Breast epithelium (tissue), 4 donors: Measurements from ENCODE around the gene NFAM1. TPM values are rescaled to one million over a fixed set of nuclear protein-coding genes. Genes with fewer than 3 reads are reported as not detected.

Experiments used
- DNase-seq, 2 donors: peaks; one replicate each; pipeline ENCODE4 v3.0.0-alpha.2; 2019; ENCODE audit warnings: low spot score in 2 of 2
- H3K27ac ChIP-seq, 2 donors: fragments of 200-600 bp; sonication (generic) in 1 of 2; one replicate each; pipeline ENCODE4 v1.5.1; 2016 to 2019; ENCODE audit warnings: mild to moderate bottlenecking in 1 of 2
- H3K27me3 ChIP-seq, 2 donors: fragments of 200-600 bp; sonication (generic) in 1 of 2; one replicate each; pipeline versions ENCODE4 v1.5.1 to v1.6.0; 2017 to 2019; ENCODE audit warnings: control low read depth in 1 of 2, mild to moderate bottlenecking in 1 of 2
- H3K36me3 ChIP-seq: fragments of 200-600 bp; one replicate; pipeline ENCODE4 v1.5.1; 2019
- H3K4me1 ChIP-seq, 2 donors: fragments of 200-600 bp; sonication (generic); one replicate each; pipeline ENCODE4 v1.5.1; 2016 to 2019; ENCODE audit warnings: control low read depth in 1 of 2
- H3K4me3 ChIP-seq, 3 donors: fragments of 200-600 bp; sonication (generic); 1 replicate in 2 of 3; 2 replicates in 1 of 3; pipeline ENCODE4 v1.5.1; 2016 to 2019; ENCODE audit warnings: mild to moderate bottlenecking in 3 of 3, moderate library complexity in 2 of 3
- H3K9me3 ChIP-seq, 2 donors: fragments of 200-600 bp; sonication (generic) in 1 of 2; one replicate each; pipeline ENCODE4 v1.5.1; 2016 to 2019; ENCODE audit warnings: control low read depth in 1 of 2
- POLR2A ChIP-seq: fragments of 450-650 bp; IDR thresholded peaks from one replicate; pipeline ENCODE4 v1.6.1; 2016; ENCODE audit warnings: antibody characterized with exemption, mild to moderate bottlenecking, moderate library complexity
- POLR2AphosphoS5 ChIP-seq, 3 donors: sonication (generic); formaldehyde crosslinking; IDR thresholded peaks; one replicate each; pipeline ENCODE4 v1.6.1; 2017; ENCODE audit warnings: antibody characterized with exemption in 3 of 3
- intact Hi-C: fragments of 100-400 bp; cut with DNase I; formaldehyde crosslinking; loops from one replicate; pipeline ENCODE4 v1.15.1; 2023; ENCODE audit warnings: low total_unique reads
- total RNA-seq, 3 donors: library from RNA; depleted of rRNA; stranded (reverse); fragments of >200 nt; gene quantifications; one replicate each; pipeline ENCODE4 v1.1.0, GENCODE V29; 2016
- TF ChIP-seq, protein P1 (sequence below), 3 donors: fragments of 450-650 bp; IDR thresholded peaks; one replicate each; pipeline ENCODE4 v1.5.1; 2016 to 2017; ENCODE audit warnings: antibody characterized with exemption in 3 of 3, mild to moderate bottlenecking in 3 of 3, moderate library complexity in 3 of 3

Gene NFAM1
- total RNA-seq, 3 donors from 2014 or later: 0.66 to 4.3 (median 1.5) TPM

DNA sequence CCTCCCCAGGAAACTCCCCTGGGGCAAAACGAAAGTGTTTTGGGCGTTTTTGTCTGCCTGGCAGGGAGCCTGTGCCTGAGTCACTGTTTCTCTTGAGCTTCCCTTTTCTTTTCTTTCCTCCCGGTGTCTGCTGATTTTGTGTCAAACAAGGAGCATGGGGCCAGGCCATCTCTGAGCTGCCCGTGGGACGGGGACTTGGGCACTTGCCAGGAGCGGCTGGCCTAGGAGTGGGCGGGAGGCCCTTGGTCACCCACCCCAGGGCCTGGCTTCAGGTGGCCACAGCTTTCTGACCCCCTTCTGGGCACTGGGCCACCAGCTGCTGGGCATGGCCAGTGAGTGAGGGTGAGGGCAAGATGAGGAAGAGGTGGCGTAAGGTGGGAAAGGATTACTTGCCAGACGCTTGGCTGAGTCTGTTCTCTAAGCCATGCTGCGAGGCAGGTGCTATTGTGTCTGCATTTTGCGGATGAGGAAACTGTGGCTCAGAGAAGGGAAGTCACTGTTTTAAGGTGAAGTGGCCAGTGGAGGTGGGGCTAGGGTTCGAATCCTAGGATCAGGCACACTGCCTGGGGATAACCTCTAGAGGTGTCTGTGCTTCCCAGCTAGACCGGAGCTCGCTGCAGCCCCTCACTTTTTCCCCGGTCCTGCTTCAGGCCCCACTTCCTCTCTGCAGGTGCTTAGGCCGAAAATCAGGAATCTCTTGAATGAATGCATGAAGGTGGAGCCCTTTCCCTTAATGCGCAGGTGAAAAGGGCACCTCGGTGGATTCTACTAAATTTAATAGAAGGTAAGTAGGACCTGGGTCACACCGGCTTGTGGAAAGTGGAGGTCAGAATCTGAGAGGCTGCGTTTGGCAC, 7.8 kb upstream of the NFAM1 start:
- DNase-seq: no peak
- Histone ChIP-seq H3K9me3 (no peaks in the 10 kb centered on the region), H3K27me3 (no peaks in the 10 kb centered on the region), H3K4me1 (peaks cover 11 to 17% of the 10 kb centered on the region in 2 donors), H3K4me3 (peak overlapping the region in 1 of 3 donors; percentile 11), H3K27ac (peak overlapping the region; percentile 70 to 76), H3K36me3 (no peaks in the 10 kb centered on the region)
- no peak for TF ChIP-seq POLR2A
- TF ChIP-seq, protein P1, sequence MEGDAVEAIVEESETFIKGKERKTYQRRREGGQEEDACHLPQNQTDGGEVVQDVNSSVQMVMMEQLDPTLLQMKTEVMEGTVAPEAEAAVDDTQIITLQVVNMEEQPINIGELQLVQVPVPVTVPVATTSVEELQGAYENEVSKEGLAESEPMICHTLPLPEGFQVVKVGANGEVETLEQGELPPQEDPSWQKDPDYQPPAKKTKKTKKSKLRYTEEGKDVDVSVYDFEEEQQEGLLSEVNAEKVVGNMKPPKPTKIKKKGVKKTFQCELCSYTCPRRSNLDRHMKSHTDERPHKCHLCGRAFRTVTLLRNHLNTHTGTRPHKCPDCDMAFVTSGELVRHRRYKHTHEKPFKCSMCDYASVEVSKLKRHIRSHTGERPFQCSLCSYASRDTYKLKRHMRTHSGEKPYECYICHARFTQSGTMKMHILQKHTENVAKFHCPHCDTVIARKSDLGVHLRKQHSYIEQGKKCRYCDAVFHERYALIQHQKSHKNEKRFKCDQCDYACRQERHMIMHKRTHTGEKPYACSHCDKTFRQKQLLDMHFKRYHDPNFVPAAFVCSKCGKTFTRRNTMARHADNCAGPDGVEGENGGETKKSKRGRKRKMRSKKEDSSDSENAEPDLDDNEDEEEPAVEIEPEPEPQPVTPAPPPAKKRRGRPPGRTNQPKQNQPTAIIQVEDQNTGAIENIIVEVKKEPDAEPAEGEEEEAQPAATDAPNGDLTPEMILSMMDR (IDR thresholded peaks at IDR 0.05): no peak
- TF ChIP-seq POLR2AphosphoS5 (IDR thresholded peaks at IDR 0.05): no peak
- intact Hi-C loops: loop anchor here (2.0 to 10.0 kb wide), 2 partner anchors 275 to 349 kb away; partner anchors contain the start of gene NDUFA6

- Histone ChIP-seq H3K36me3 (no peaks in the 10 kb centered on the region), H3K9me3 (no peaks in the 10 kb centered on the region), H3K4me3 (no peak overlapping the region), H3K27me3 (no peaks in the 10 kb centered on the region), H3K4me1 (peaks cover 10 to 18% of the 10 kb centered on the region in 2 donors), H3K27ac (peak overlapping the region; percentile 70 to 76)
- DNase-seq: no peak
- intact Hi-C loops: loop anchor here (2.0 to 10.0 kb wide), 2 partner anchors 274 to 348 kb away; partner anchors contain the start of gene NDUFA6
- TF ChIP-seq, protein P1 (IDR thresholded peaks at IDR 0.05): no peak
- no peak for TF ChIP-seq POLR2A
- no peak for TF ChIP-seq POLR2AphosphoS5 (IDR thresholded peaks at IDR 0.05)
Observed at GRCh38 chr22:42439021-42439567, 6.9 kb upstream of the NFAM1 start.

DNA sequence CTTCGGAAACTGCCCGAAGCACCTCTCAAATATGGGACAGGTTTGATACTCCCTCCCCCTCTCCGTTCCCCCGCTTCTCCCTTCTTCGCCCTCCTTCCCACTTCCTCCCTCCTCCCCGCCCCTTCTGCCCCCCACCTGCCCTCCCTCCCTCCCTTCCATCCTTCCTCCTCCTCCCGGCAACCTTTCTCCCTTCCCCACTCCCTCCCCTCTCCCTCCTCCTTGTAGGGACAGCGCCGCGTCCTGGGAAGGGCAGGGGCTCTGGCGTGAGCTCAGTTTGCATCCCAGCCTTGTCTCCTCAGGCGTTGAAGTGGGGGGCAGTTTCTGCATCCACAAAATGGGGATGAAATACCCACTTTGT, 6.1 kb upstream of the NFAM1 start:
- H3K4me3 ChIP-seq: no peak overlapping the region
- H3K36me3 ChIP-seq: no peaks in the 10 kb centered on the region
- no peaks in the 10 kb centered on the region for H3K27me3 ChIP-seq
- intact Hi-C loops: loop anchor here (2.0 to 10.0 kb wide), 2 partner anchors 273 to 347 kb away; partner anchors contain the start of gene NDUFA6
- peaks cover 10 to 16% of the 10 kb centered on the region in 2 donors for H3K4me1 ChIP-seq
- TF ChIP-seq POLR2A (no peak), POLR2AphosphoS5 (IDR thresholded peaks at IDR 0.05) (no peak)
- TF ChIP-seq, protein P1 (IDR thresholded peaks at IDR 0.05): no peak
- peak overlapping the region in 1 of 2 donors; percentile 40 for H3K27ac ChIP-seq
- no peak for DNase-seq
- H3K9me3 ChIP-seq: no peaks in the 10 kb centered on the region

DNA sequence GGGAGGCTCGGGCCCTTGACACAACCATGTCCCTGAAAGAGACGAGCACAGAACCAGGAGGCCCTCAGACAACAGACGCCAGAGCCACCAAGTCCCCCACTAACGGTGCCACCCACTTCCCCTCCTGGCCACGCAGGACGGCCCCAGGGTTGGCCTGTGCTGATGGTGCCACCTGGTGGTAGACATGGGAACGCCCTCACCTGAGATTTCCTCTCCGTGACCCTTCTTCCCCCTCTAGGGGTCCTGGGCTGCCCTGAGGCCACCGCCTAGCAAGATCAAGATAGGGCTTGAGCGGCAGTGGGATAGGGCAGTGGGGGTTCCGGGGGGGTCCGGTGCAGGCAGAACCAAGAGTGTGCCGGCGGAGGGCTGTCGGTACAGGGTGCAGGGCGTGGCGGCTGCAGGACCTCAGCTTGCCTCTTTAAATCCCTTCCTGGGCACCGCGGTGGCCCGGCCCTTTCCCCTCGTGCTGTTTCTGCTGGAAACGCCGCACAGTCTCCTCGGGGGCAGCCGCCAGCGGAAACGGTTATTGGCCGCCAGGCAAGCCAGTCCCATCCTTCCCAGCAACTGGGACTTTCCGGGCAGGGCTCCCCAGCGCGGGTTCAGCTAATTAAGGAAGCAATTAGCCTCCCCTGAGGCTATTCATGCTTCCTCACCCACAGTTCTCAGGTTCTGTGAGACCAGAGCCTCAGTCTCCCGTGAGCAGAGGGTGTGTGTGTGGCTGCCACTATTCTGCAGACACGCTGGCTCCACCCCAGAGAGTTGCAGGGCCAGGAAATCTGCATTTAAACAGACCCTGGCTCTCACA, 5.5 kb upstream of the NFAM1 start:
- Histone ChIP-seq H3K9me3 (no peaks in the 10 kb centered on the region), H3K36me3 (no peaks in the 10 kb centered on the region), H3K4me3 (peak overlapping the region; percentile 33 to 73 (median 50)), H3K27ac (peak overlapping the region; percentile 40 to 41), H3K27me3 (no peaks in the 10 kb centered on the region), H3K4me1 (peaks cover 10 to 16% of the 10 kb centered on the region in 2 donors)
- TF ChIP-seq POLR2A (no peak), POLR2AphosphoS5 (IDR thresholded peaks at IDR 0.05) (peak in 2 of 3 donors; percentile 49 to 68)
- TF ChIP-seq, protein P1 (IDR thresholded peaks at IDR 0.05): peak; percentile 97 to 99 (median 99)
- intact Hi-C loops: loop anchor here (2.0 to 10.0 kb wide), 2 partner anchors 273 to 347 kb away; partner anchors contain the start of gene NDUFA6
- DNase-seq: peak; percentile 58 to 73
